ENCODE measurements around the gene ZBTB16. TPM values are rescaled to one million over a fixed set of nuclear protein-coding genes. Genes with fewer than 3 reads are reported as not detected.

The ZBTB16 gene
- total and polyA plus RNA-seq, 2 of the 13 experiments (the other 11 are each of a cell fraction or from before 2014, with no cell fraction given) = not detected

GRCh38 chr11:114106047-114106446, 46.5 kb downstream of the ZBTB16 start:
- ChIA-PET POLR2A (no interaction called here), CTCF (ENCODE audit: low intra/inter-chr PET ratio, low total read pairs) (no interaction called here)
- Histone ChIP-seq H3K4me3 (replicated peaks in 1 of 3; ENCODE audit: insufficient read depth in 1 of 3, low read depth in 2 of 3, low read length in 3 of 3) (no peak overlapping the region), H3K27me3 (ENCODE audit: control insufficient read depth in 1 of 2, insufficient read depth in 2 of 2, low read length in 2 of 2) (peaks cover under 1 to 17% of the 10 kb centered on the region in 2 experiments; a peak in 2 of 5 replicates), H3K79me2 (ENCODE audit: insufficient read depth, low read length) (no peaks in the 10 kb centered on the region), H3K9ac (ENCODE audit: insufficient read depth, low read depth, low read length) (no peak overlapping the region), H3K27ac (ENCODE audit: extremely low read length, insufficient read depth, low read length) (no peak overlapping the region), H2AFZ (ENCODE audit: low read length) (no peak overlapping the region), H4K20me1 (ENCODE audit: insufficient read depth, low read length) (no peaks in the 10 kb centered on the region), H3K4me2 (ENCODE audit: low read depth, low read length) (no peak overlapping the region), H3K9me3 (ENCODE audit: low read length) (no peaks in the 10 kb centered on the region), H3K4me1 (ENCODE audit: insufficient read depth, low read length) (peaks cover 24% of the 10 kb centered on the region), H3K36me3 (replicated peaks in 1 of 2; ENCODE audit: control insufficient read depth in 1 of 2, insufficient read depth in 2 of 2, low read length in 2 of 2) (no peaks in the 10 kb centered on the region)
- TF ChIP-seq HNF1A (IDR thresholded peaks at IDR 0.05; ENCODE audit: low read depth) (no peak), HNF1A (CRISPR knock-in tag; IDR thresholded peaks at IDR 0.05; ENCODE audit: borderline replicate concordance) (no peak), ZKSCAN1 (IDR thresholded peaks at IDR 0.05; ENCODE audit: low read length) (no peak), ZNF20 (CRISPR knock-in tag; IDR thresholded peaks at IDR 0.05) (no peak), CBX2 (IDR thresholded peaks at IDR 0.05; ENCODE audit: low read depth, low read length) (no peak), CBX2 (CRISPR knock-in tag; IDR thresholded peaks at IDR 0.05; ENCODE audit: low read depth) (no peak), MED1 (CRISPR knock-in tag; IDR thresholded peaks at IDR 0.05) (no peak), MTF1 (CRISPR knock-in tag; IDR thresholded peaks at IDR 0.05) (no peak), TFAP4 (IDR thresholded peaks at IDR 0.05; ENCODE audit: borderline replicate concordance, low read depth) (no peak), BHLHE40 (IDR thresholded peaks at IDR 0.05; ENCODE audit: low read length) (no peak), FOXM1 (CRISPR knock-in tag; IDR thresholded peaks at IDR 0.05) (no peak), KDM2A (CRISPR knock-in tag; IDR thresholded peaks at IDR 0.05; ENCODE audit: borderline replicate concordance, low read depth) (no peak), ZNF235 (CRISPR knock-in tag; IDR thresholded peaks at IDR 0.05; ENCODE audit: borderline replicate concordance) (no peak), SNAI1 (CRISPR knock-in tag; IDR thresholded peaks at IDR 0.05; ENCODE audit: borderline replicate concordance) (no peak)
- no TSS peak for BruUV-seq (replicated peaks)
- intact Hi-C loops (cut with micrococcal nuclease; ENCODE audit: unreplicated experiment) (no loop called here), in situ Hi-C loops (cut with HindIII; ENCODE audit: extremely low pct_ligation_motif_present, low pct_unique_long_range_greater_than_20kb) (no loop called here)
- ATAC-seq = no peak
- FAIRE-seq = no peak
- DNase-seq (ENCODE audit: low spot score) = no peak
- WGBS (ENCODE audit: low lambda C conversion rate) = 64% methylated on average over 8 of the region's 8 CpGs

Data from HepG2 (cell line).